GM12878 (cell line): ENCODE results near the gene FKBP15. TPM values are rescaled to one million over a fixed set of nuclear protein-coding genes. Genes with fewer than 3 reads are reported as not detected.
A peak's percentile ranks its signal among the peaks of the same experiment; 100 is the strongest.

ENCODE experiments used
- ATAC-seq: fragments of 200-7000 bp; cut with Tn5 transposase; 3 replicates; pipeline ENCODE4 v1.9.1; 2020; ENCODE audit warnings: mild to moderate bottlenecking, moderate library complexity
- BruUV-seq: library from RNA; stranded (reverse); fragments of 400-500 nt; replicated peaks from 2 replicates; lab custom pipeline; 2021; lab: Mats Ljungman, UMichigan
- CTCF ChIA-PET: fragments of 300-600 bp; sonication (Branson Sonifier 250); formaldehyde crosslinking; extraction: SDS; loops from one replicate; lab custom pipeline; 2021; ENCODE audit warnings: inconsistent platforms; lab: Yijun Ruan, JAX
- POLR2A ChIA-PET: fragments of 350-600 bp; formaldehyde crosslinking; extraction: SDS; loops from one replicate; lab custom pipeline; 2021; ENCODE audit warnings: inconsistent platforms; lab: Charles Lee
- RAD21 ChIA-PET: fragments of 300-600 bp; sonication (Branson Sonifier 250); formaldehyde crosslinking; loops from one replicate; lab custom pipeline; 2023; ENCODE audit warnings: antibody characterized with exemption; ENCODE audit not compliant: unreplicated experiment; lab: Charles Lee
- SMC1A ChIA-PET: fragments of 300-600 bp; sonication (Branson Sonifier 250); formaldehyde crosslinking; loops from one replicate; lab custom pipeline; 2023; ENCODE audit not compliant: unreplicated experiment, uncharacterized antibody; lab: Charles Lee
- DNase-seq: peaks from one replicate; pipeline ENCODE4 v3.0.0-alpha.2; 2011; ENCODE audit warnings: low read depth, low spot score
- FAIRE-seq: peaks from 3 replicates; lab custom pipeline; 2011; peaks lifted over from hg19 to GRCh38; lab: Jason Lieb, UNC
- H2AFZ ChIP-seq: 2 replicates; pipeline ENCODE4 v1.6.0; 2011; ENCODE audit warnings: low read depth, low read length, control low read depth; ENCODE audit not compliant: control insufficient read depth
- H3K27ac ChIP-seq: 2 replicates; pipeline ENCODE4 v1.5.1; 2011; ENCODE audit warnings: control low read depth; ENCODE audit not compliant: control insufficient read depth, insufficient read depth
- H3K27me3 ChIP-seq, 2 experiments: replicated peaks in 1 of 2; 2 replicates each; pipeline versions ENCODE4 v1.6.0 to v1.6.1; 2011; ENCODE audit warnings: low read length in 1 of 2; ENCODE audit not compliant: control insufficient read depth in 2 of 2, insufficient read depth in 2 of 2
- H3K36me3 ChIP-seq, 2 experiments: 2 replicates each; pipeline ENCODE4 v1.5.1; 2011; ENCODE audit warnings: low read length in 1 of 2; ENCODE audit not compliant: control insufficient read depth in 2 of 2, insufficient read depth in 2 of 2
- H3K4me1 ChIP-seq: 2 replicates; pipeline ENCODE4 v1.6.1; 2011; ENCODE audit warnings: mild to moderate bottlenecking, low read length, moderate library complexity, mixed read lengths; ENCODE audit not compliant: control insufficient read depth, insufficient read depth
- H3K4me2 ChIP-seq: 2 replicates; pipeline ENCODE4 v1.6.0; 2011; ENCODE audit warnings: control low read depth; ENCODE audit not compliant: control insufficient read depth, insufficient read depth
- H3K4me3 ChIP-seq: fragments of 200-600 bp; sonication (generic); 2 replicates; pipeline ENCODE4 v1.5.1; 2016
- H3K79me2 ChIP-seq: 2 replicates; pipeline ENCODE4 v1.6.0; 2011; ENCODE audit warnings: low read length; ENCODE audit not compliant: control insufficient read depth, insufficient read depth
- H3K9ac ChIP-seq: 2 replicates; pipeline ENCODE4 v1.8.0; 2011; ENCODE audit warnings: low read length, control low read depth, mixed read lengths; ENCODE audit not compliant: control insufficient read depth, insufficient read depth
- H3K9me3 ChIP-seq: replicated peaks from 3 replicates; pipeline ENCODE4 v1.5.1; 2011; ENCODE audit warnings: mild to moderate bottlenecking, low read length; ENCODE audit not compliant: control insufficient read depth, insufficient read depth
- H4K20me1 ChIP-seq: 2 replicates; pipeline ENCODE4 v1.6.0; 2011; ENCODE audit not compliant: control insufficient read depth, insufficient read depth
- ETV6 ChIP-seq, 2 experiments: fragments of 450-650 bp in 1 of 2; IDR thresholded peaks in 1 of 2; conservative IDR thresholded peaks in 1 of 2; 2 replicates each; pipeline ENCODE4 v1.6.1; 2014; ENCODE audit warnings: antibody characterized with exemption in 1 of 2, borderline replicate concordance in 1 of 2, low read depth in 1 of 2, mild to moderate bottlenecking in 1 of 2, moderate library complexity in 1 of 2
- MEF2A ChIP-seq: IDR thresholded peaks from 2 replicates; pipeline ENCODE4 v1.6.1; 2011; ENCODE audit warnings: low read depth, mild to moderate bottlenecking, low read length, moderate library complexity; ENCODE audit not compliant: insufficient read depth
- ZNF24 ChIP-seq: fragments of 450-650 bp; IDR thresholded peaks from 2 replicates; pipeline ENCODE4 v1.6.1; 2017; ENCODE audit warnings: antibody characterized with exemption, mild to moderate bottlenecking
- WGBS: methylation state at CpG from one replicate; pipeline ENCODE4 v1.1.6; 2016; ENCODE audit warnings: low lambda C conversion rate; ENCODE audit not compliant: insufficient replicate concordance, insufficient coverage; ENCODE audit errors: missing lambda C conversion rate; 5-methylcytosine and 5-hydroxymethylcytosine counted together
- in situ Hi-C: fragments of 300-500 bp; cut with MboI; formaldehyde crosslinking; loops from 9 replicates; pipeline ENCODE4 v1.14.3; 2018; ENCODE audit warnings: mixed read lengths
- intact Hi-C: fragments of 100-400 bp; cut with micrococcal nuclease; formaldehyde crosslinking; loops from one replicate; pipeline ENCODE4 v1.14.2; 2022; ENCODE audit not compliant: unreplicated experiment
- polyA plus RNA-seq, 11 experiments: library from polyadenylated mRNA; depleted of rRNA in 4 of 11; unstranded in 6 of 11; stranded (reverse) in 5 of 11; fragments of >200 nt; fragmentation: Nextera tagmentation in 4 of 11; fragmentation: Illumina TruSeq in 1 of 11; extraction: Ambion mirVana in 4 of 11; extraction: Trizol in 1 of 11; gene quantifications; 1 replicate in 1 of 11; 2 replicates in 10 of 11; pipeline versions ENCODE4 v1.2.1 to v1.2.3, GENCODE V29; 2011 to 2016; ENCODE audit warnings: inconsistent platforms in 2 of 11, missing spikeins in 2 of 11, low read depth in 1 of 11
- total RNA-seq, 4 experiments: library from RNA; depleted of rRNA in 3 of 4; stranded (reverse); fragments of >200 nt in 3 of 4; fragmentation: Illumina TruSeq in 1 of 4; extraction: Trizol in 1 of 4; gene quantifications; 2 replicates each; pipeline versions ENCODE4 v1.2.1 to v1.2.3, GENCODE V29; 2013 to 2021

The FKBP15 gene
- total and polyA plus RNA-seq, 10 of the 15 experiments (the other 5 are each of a cell fraction or from before 2014, with no cell fraction given), result 5.0 to 53.4 (median 21.2) TPM

- Histone ChIP-seq H3K79me2 (peaks cover 9% of the 10 kb centered on the region), H4K20me1 (no peaks in the 10 kb centered on the region), H3K4me1 (peaks cover 5% of the 10 kb centered on the region; the same call in 1 of the 2 replicates), H2AFZ (no peak overlapping the region), H3K4me2 (no peak overlapping the region), H3K27ac (no peak overlapping the region), H3K9ac (no peak overlapping the region), H3K9me3 (no peaks in the 10 kb centered on the region), H3K36me3 (peaks cover 4 to 12% of the 10 kb centered on the region in 2 experiments), H3K27me3 (no peaks in the 10 kb centered on the region), H3K4me3 (no peak overlapping the region)
- POLR2A ChIA-PET, result no interaction called here
- intact Hi-C loops (no loop called here), in situ Hi-C loops (no loop called here)
- TF ChIP-seq MEF2A (no peak), ZNF24 (no peak)
- ATAC-seq, result peak; percentile 36; the same call in 2 of the 3 replicates
- 92% methylated on average over 2 of the region's 2 CpGs for WGBS
- DNase-seq, result no peak
- RAD21 ChIA-PET, result interaction anchor here (1.2 kb wide), 1 partner anchor 389 kb away, joined by 3 read pairs; no protein-coding TSS in a partner anchor
- CTCF ChIA-PET, result interaction anchor here (0.6 to 1.8 kb wide), 6 partner anchors 37 to 386 kb away, joined by 3 to 8 read pairs (median 4); no protein-coding TSS in a partner anchor
- no TSS peak for BruUV-seq
- no peak for FAIRE-seq
- SMC1A ChIA-PET, result interaction anchor here (0.8 kb wide), 2 partner anchors 29 to 144 kb away, joined by 3 read pairs; no protein-coding TSS in a partner anchor
These were observed 48.3 kb upstream of the FKBP15 start for GRCh38 chr9:113269355-113269754.

GRCh38 chr9:113267911-113268566 lies 47.0 kb upstream of the FKBP15 start:
- no peak overlapping the region for H2AFZ ChIP-seq
- H3K4me1 ChIP-seq, result no peaks in the 10 kb centered on the region
- H3K4me3 ChIP-seq, result no peak overlapping the region
- no TSS peak for BruUV-seq
- ChIA-PET CTCF (no interaction called here), SMC1A (no interaction called here), RAD21 (no interaction called here), POLR2A (interaction anchor here (1.2 kb wide), 1 partner anchor 40 kb away, joined by 3 read pairs; no protein-coding TSS in a partner anchor)
- no peak overlapping the region for H3K4me2 ChIP-seq
- DNase-seq (no peak), FAIRE-seq (no peak), ATAC-seq (no peak)
- H4K20me1 ChIP-seq, result no peaks in the 10 kb centered on the region
- no peak for TF ChIP-seq ETV6 (conservative IDR thresholded peaks at IDR 0.05 in 1 of 2, IDR thresholded peaks at IDR 0.05 in 1 of 2; ENCODE audit: borderline replicate concordance in 1 of 2, low read depth in 1 of 2)
- no peaks in the 10 kb centered on the region for H3K27me3 ChIP-seq
- 97% methylated on average over 4 of the region's 4 CpGs for WGBS
- in situ Hi-C loops (no loop called here), intact Hi-C loops (no loop called here)
- H3K9me3 ChIP-seq, result no peaks in the 10 kb centered on the region
- no peaks in the 10 kb centered on the region for H3K79me2 ChIP-seq
- H3K36me3 ChIP-seq, result peaks cover 4 to 11% of the 10 kb centered on the region in 2 experiments
- H3K27ac ChIP-seq, result no peak overlapping the region
- no peak overlapping the region for H3K9ac ChIP-seq
